ENCODE results near the gene SNAI3.

The SNAI3 gene

DNA sequence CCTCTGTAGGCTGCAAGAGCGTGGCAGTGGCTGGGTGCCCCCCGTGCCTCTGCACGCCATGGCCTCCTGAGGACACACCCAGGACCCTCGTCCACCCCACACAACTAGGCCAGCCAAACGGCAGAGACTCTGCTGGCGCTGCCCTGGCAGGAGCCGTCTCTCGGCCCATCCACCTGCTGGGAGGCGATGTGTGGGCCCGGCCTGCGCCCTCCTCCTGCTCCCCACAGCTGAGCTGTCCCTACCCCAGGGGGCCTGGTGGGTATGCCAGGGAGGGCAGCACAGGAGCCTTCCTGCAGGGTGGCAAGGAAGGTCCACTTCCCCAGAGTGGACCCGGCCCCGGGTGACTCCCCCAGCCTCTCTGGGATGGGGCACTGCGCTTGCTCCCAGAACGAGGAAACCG is 12.9 kb upstream of the SNAI3 start:
- DNase-seq (ENCODE audit: low read depth): no peak
- no peak overlapping the region for H3K4me3 ChIP-seq (ENCODE audit: low read depth, low read length)
- TF ChIP-seq, protein P1, sequence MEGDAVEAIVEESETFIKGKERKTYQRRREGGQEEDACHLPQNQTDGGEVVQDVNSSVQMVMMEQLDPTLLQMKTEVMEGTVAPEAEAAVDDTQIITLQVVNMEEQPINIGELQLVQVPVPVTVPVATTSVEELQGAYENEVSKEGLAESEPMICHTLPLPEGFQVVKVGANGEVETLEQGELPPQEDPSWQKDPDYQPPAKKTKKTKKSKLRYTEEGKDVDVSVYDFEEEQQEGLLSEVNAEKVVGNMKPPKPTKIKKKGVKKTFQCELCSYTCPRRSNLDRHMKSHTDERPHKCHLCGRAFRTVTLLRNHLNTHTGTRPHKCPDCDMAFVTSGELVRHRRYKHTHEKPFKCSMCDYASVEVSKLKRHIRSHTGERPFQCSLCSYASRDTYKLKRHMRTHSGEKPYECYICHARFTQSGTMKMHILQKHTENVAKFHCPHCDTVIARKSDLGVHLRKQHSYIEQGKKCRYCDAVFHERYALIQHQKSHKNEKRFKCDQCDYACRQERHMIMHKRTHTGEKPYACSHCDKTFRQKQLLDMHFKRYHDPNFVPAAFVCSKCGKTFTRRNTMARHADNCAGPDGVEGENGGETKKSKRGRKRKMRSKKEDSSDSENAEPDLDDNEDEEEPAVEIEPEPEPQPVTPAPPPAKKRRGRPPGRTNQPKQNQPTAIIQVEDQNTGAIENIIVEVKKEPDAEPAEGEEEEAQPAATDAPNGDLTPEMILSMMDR (IDR thresholded peaks at IDR 0.05; ENCODE audit: control insufficient read depth, extremely low read depth, insufficient read depth): no peak

DNA sequence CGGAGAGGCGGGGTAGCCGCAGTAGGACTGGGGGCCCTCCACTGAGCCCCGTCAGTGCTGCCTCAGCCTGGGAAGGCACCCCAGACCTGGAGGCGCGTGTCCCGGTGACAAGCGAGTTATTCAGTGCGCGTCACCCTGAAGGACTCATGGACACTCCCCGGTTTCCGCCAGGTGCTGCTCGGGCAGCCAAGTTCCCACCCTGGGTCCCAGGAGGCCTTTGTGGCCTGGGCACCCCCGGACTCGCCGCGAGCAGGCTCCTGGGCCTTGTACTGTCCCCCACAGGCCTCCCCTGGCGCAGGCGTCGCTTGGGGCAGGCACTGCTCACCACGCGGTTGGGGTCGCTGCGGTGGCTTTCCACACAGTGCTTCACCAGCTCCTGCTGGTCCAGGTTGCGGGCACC is 12.3 kb upstream of the SNAI3 start:
- no peak overlapping the region for H3K4me3 ChIP-seq (ENCODE audit: low read depth, low read length)
- TF ChIP-seq, protein P1 (IDR thresholded peaks at IDR 0.05; ENCODE audit: control insufficient read depth, extremely low read depth, insufficient read depth): no peak
- DNase-seq (ENCODE audit: low read depth): no peak

DNA sequence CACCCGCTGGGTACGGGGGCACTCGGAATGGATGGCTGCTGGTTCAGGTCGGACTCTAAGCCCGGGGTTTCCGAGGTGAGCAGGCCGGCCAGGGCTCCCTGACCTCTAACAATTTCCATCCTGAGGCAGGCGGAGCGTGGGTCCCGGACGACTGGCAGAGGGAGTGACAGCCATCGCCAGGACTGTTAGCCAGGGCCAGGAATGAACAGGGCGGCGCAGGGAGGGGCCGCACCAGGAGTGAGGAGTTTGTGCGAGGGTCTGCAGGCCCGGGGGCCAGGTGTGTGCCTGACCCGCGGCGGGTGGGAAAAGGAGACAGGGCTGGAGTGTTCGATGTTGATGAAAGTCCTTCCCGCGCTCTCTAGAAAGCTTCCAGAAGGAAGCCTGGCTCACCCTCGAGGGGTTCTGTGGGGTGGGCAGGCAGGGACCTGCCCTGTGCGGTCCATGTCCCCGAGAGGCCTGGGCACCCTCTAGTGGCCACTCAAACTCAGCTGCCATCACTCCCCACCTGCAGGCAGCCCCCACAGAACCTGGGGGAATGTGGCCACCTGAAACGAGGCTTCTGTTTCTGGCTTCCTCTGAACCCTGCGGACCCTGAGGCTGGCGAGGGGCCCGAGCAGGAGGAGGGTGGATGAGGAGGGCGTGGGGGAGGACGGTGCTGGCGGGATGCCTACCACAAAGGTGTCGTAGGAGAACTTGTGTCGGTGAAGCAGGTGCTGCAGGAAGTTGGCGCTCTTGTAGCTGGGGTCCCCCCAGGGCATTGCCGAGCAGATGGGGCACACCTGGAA is 11.7 kb upstream of the SNAI3 start:
- no peak overlapping the region for H3K4me3 ChIP-seq (ENCODE audit: low read depth, low read length)
- TF ChIP-seq, protein P1 (IDR thresholded peaks at IDR 0.05; ENCODE audit: control insufficient read depth, extremely low read depth, insufficient read depth): peak; percentile 38
- no peak for DNase-seq (ENCODE audit: low read depth)

DNA sequence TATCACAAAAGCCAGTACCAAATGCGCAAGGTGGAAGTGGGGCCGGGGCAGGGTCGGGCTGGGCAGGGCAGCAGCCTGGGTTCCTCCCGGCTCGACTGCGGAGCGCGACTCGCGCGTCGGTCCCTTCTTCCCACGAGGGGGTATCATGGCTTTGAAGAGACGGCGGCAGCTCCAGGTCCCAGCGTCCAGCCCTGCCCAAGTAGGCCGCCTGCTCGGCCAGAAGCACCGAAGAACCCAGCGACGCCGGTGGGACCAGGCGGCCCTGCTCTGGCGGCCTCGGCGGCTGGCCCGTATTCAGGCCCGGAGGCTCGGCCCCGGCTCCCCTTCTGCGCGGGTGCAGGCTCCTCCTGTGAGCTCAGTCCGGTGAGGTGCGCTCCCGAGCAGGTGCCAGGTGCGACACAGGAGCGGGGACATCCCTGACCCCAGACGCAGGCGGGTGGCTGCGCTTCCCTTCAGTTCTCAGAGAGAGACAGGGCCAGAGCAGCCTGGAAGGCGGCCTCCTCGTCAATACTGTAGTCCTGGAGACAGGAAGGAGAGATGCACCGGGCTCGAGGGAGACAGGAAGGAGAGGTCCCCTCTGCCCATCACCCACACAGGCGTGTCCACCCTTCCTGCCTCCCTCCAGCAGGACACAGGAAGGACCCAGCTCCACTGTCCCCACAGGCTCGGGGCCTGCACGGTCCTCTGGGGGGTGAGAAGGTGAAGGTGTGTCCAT is 11.0 kb upstream of the SNAI3 start:
- no peak overlapping the region for H3K4me3 ChIP-seq (ENCODE audit: low read depth, low read length)
- DNase-seq (ENCODE audit: low read depth): no peak
- TF ChIP-seq, protein P1 (IDR thresholded peaks at IDR 0.05; ENCODE audit: control insufficient read depth, extremely low read depth, insufficient read depth): no peak

DNA sequence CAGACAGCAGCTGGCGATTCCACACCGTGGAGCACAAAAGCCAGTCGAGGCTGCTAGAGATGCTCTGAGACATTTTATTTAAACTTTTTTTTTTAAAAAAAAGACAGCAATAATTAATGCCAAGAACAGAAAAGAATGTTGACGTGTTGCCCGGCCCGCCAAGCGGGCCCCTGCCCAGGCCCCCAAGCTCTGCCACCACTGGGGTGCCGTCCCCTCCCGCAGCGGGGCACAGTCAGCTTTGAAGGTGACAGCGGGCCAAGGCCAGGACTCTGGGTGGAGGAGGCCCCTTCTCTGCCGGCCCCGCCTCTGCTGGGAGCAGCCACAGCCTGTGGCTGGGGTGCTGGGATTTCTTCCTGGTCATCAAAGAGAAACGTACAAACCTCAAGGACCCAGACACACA is 10.1 kb upstream of the SNAI3 start:
- DNase-seq (ENCODE audit: low read depth): no peak
- H3K4me3 ChIP-seq (ENCODE audit: low read depth, low read length): no peak overlapping the region
- TF ChIP-seq, protein P1 (IDR thresholded peaks at IDR 0.05; ENCODE audit: control insufficient read depth, extremely low read depth, insufficient read depth): no peak

DNA sequence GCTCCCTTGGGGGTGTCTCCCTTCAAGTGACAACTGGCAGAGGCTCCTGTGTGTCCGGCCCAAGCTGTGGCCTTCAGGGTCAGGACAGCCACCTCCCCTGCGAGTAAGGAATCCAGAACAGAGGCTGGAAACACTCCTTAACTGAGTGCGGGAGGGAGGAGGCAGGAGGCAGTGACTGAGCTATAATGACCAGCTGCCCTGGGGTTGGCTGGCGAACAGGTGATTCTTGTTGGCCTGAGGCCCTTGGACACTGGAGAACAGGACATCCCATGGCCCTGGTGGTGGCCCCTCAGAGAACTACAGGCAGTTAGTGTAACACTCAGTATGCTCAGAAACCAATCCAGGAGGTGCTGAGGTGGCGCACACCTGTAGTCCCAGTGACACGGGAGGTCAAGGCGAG is 9.4 kb upstream of the SNAI3 start:
- DNase-seq (ENCODE audit: low read depth): no peak
- TF ChIP-seq, protein P1 (IDR thresholded peaks at IDR 0.05; ENCODE audit: control insufficient read depth, extremely low read depth, insufficient read depth): no peak
- H3K4me3 ChIP-seq (ENCODE audit: low read depth, low read length): no peak overlapping the region
